Epithelial cell of esophagus (primary cell): ENCODE results near the gene ERP27.

ENCODE experiments used
- DNase-seq: peaks from one replicate; pipeline ENCODE4 v3.0.0; 2010; ENCODE audit warnings: low read depth
- H3K4me3 ChIP-seq: 2 replicates; pipeline ENCODE4 v1.5.1; 2011; ENCODE audit warnings: mild to moderate bottlenecking, low read length, control low read depth
- TF ChIP-seq, protein P1 (sequence below): IDR thresholded peaks from 2 replicates; pipeline ENCODE4 v1.5.1; 2011; ENCODE audit warnings: low read depth, mild to moderate bottlenecking, low read length, control low read depth, inconsistent platforms; ENCODE audit not compliant: insufficient read depth; ENCODE audit errors: missing control alignments

ERP27 gene

DNA sequence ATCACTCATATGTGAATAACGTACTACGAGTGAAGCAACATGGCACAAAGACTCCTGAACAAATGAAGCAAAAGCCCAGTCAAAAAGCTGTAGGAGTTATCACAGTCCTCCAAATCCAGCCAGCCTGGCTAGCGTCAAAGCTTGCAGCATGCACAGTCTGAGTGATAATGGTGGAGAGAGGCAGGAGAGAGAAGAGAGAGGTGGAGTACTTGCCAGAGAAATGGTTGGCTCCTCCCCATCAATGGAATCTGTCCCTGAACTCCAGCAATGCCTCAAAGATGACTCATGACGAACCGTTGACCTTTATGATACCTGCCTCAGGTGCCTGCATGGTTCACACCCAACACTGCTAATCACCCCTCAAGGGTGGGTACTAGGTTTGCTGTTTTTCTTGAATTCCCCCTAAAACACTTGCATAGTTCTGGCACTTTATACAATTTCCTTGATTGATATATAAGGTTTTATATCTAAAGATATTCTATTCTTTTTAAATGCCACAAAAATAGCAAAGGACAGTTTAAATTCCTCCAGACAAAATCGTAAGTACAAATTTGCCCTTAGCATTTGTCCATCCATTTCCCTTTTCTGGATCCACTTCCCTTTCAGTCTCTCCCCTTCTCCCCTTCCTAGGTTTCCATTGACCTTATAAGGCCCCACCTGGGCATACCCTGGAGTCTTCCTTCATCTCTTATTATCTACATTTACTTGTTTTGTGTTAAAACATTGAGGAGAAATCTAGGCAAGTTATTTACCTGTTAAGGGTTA, 12.8 kb upstream of the ERP27 start:
- TF ChIP-seq, protein P1, sequence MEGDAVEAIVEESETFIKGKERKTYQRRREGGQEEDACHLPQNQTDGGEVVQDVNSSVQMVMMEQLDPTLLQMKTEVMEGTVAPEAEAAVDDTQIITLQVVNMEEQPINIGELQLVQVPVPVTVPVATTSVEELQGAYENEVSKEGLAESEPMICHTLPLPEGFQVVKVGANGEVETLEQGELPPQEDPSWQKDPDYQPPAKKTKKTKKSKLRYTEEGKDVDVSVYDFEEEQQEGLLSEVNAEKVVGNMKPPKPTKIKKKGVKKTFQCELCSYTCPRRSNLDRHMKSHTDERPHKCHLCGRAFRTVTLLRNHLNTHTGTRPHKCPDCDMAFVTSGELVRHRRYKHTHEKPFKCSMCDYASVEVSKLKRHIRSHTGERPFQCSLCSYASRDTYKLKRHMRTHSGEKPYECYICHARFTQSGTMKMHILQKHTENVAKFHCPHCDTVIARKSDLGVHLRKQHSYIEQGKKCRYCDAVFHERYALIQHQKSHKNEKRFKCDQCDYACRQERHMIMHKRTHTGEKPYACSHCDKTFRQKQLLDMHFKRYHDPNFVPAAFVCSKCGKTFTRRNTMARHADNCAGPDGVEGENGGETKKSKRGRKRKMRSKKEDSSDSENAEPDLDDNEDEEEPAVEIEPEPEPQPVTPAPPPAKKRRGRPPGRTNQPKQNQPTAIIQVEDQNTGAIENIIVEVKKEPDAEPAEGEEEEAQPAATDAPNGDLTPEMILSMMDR = no peak
- no peak overlapping the region for H3K4me3 ChIP-seq
- peak; percentile 84 for DNase-seq

DNA sequence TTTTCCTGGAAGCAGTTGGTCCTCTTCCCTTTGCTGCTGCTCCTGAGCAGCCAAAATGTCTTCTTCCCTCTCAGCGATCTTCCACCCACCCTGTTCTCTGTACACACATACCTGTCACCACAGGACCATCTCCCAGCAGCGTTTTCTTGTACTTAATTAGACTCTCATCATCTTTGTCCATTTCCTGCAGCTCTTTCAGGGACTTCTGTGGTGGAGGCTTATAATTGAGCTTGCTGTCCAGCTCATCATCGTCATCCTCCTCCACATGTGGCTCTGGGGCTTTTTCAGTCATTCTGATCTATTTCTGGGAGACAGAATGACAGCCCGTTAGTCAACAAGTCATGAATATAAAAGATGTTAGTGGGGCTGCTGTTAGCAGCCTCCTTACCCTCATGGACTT, 12.1 kb upstream of the ERP27 start:
- TF ChIP-seq, protein P1 = no peak
- H3K4me3 ChIP-seq = no peak overlapping the region
- DNase-seq = no peak

DNA sequence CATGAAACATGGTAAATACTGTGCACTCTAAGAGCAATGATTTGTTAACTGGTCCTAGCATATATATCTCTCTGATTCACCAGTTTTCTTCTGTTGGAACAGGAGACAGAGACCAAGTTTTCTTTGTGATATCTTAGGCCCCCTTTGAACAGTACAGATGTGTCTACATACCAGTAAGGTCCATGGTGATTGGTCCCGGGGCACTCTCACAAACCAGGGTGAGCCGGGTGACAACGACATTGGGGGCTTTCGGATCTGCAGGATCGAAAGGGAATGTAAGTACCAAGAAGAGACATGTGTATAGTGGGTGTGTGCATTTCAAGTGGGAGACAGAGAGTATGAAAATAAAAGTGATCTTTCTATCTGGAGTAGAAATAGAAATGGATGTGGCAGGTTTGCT, 11.3 kb upstream of the ERP27 start:
- no peak for DNase-seq
- no peak overlapping the region for H3K4me3 ChIP-seq
- TF ChIP-seq, protein P1 = no peak

DNA sequence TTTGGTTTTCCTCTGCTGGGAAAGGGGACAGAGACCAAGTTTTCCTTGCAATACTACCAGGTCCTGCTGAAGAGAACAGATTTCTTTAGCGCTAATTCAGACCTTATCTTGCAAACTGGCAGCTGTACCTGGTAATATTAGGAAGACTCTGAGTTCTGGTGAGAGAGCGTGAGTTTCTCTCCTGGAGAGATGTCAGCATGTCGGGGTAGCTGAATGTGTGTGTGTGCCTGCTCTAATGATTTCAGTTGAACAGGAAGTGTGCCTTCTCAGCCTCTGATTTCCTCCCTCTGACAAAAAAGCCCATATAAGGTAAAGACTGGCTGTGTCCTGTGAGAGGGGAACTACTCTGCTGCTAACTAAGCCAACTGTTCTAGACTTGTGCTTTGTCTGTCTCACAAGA, 10.3 kb upstream of the ERP27 start:
- no peak overlapping the region for H3K4me3 ChIP-seq
- peak; percentile 58 for DNase-seq
- TF ChIP-seq, protein P1 = no peak

DNA sequence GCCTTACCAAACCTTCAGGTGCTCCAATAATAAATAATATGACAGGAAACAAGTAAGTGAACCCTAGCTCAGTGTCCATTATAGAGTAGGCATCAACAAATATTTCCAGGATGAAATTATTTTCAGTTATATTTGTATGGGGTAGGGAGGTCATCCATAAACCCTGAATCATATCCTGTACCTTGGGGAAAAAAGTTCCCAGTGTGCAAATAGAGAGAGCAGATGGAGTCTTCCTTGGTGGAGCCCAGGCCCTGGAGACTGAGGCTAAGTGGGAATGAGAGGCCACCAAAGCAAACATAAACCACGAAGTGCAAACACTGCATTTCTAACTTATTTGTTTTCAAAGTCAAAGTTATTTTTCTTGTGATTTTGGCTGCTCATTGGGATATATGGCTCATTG, 8.5 kb upstream of the ERP27 start:
- TF ChIP-seq, protein P1 = no peak
- DNase-seq = no peak
- no peak overlapping the region for H3K4me3 ChIP-seq

DNA sequence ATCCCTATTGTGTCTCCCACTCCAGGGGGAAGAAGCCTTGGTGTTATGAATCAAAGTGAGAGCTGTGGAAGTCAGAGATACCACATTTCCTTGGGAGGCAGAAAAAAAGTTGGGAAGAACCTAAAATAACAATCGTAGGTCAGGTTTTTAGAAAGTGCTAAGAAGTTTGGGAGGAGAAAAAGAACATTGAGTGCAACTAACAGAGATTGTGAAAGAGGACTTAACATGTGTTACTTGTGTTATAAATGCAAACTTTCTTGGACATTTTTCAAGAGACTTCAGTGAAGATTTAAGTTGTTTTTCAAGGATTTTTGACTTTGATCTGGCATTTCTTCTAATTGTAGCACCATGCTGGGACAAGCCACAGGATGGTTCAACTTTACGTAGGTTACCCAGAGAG, 7.8 kb upstream of the ERP27 start:
- DNase-seq = no peak
- no peak overlapping the region for H3K4me3 ChIP-seq
- TF ChIP-seq, protein P1 = no peak
